K562 (cell line): ENCODE data around the gene KCNJ9. TPM values are rescaled to one million over a fixed set of nuclear protein-coding genes. Genes with fewer than 3 reads are reported as not detected.
A peak's percentile ranks its signal among the peaks of the same experiment; 100 is the strongest.

ENCODE experiments used
- BCOR ChIP-seq: fragments of 450-650 bp; IDR thresholded peaks from 2 replicates; pipeline ENCODE4 v1.6.1; 2016
- CBFA2T3 ChIP-seq: fragments of 450-650 bp; IDR thresholded peaks from 2 replicates; pipeline ENCODE4 v1.6.1; 2017
- EZH2 ChIP-seq: IDR thresholded peaks from 2 replicates; pipeline ENCODE4 v1.6.1; 2012; ENCODE audit warnings: low read depth, mild to moderate bottlenecking, inconsistent platforms, low read length, borderline replicate concordance
- MCM3 ChIP-seq: fragments of 450-650 bp; IDR thresholded peaks from 2 replicates; pipeline ENCODE4 v1.6.1; 2016
- MEF2D ChIP-seq: conservative IDR thresholded peaks from 2 replicates; pipeline ENCODE4 v1.6.1; 2016; ENCODE audit warnings: low read depth, missing genetic modification characterization, missing compliant biosample characterization
- NCOA1 ChIP-seq: fragments of 450-650 bp; IDR thresholded peaks from 2 replicates; pipeline ENCODE4 v1.6.1; 2016; ENCODE audit warnings: low read depth
- NR3C1 ChIP-seq: sonication (generic); formaldehyde crosslinking; IDR thresholded peaks from 2 replicates; pipeline ENCODE4 v1.8.1; 2022; ENCODE audit warnings: missing genetic modification reagents
- POLR2AphosphoS5 ChIP-seq: IDR thresholded peaks from 2 replicates; pipeline ENCODE4 v1.6.1; 2011; ENCODE audit warnings: mild to moderate bottlenecking, low read depth, low read length, moderate library complexity; ENCODE audit not compliant: control insufficient read depth, insufficient read depth
- RAD51 ChIP-seq: fragments of 450-650 bp; IDR thresholded peaks from 2 replicates; pipeline ENCODE4 v1.7.1; 2016; ENCODE audit warnings: low read depth, mild to moderate bottlenecking, borderline replicate concordance
- TARDBP ChIP-seq: fragments of 450-650 bp; IDR thresholded peaks from 2 replicates; pipeline ENCODE4 v1.6.1; 2016
- TCF7L2 ChIP-seq: fragments of 150-350 bp; IDR thresholded peaks from 2 replicates; pipeline ENCODE4 v1.6.1; 2016; ENCODE audit warnings: low read depth, mild to moderate bottlenecking, low read length, moderate library complexity
- TEAD1 ChIP-seq, 2 experiments: fragments of 450-650 bp in 1 of 2; sonication (generic) in 1 of 2; formaldehyde crosslinking; IDR thresholded peaks; 2 replicates each; pipeline versions ENCODE4 v1.4.0 to v1.8.0; 2020 to 2022; ENCODE audit warnings: mild to moderate bottlenecking in 2 of 2, missing genetic modification reagents in 1 of 2
- ZNF3 ChIP-seq: fragments of 250-450 bp; sonication (Bioruptor Pico); IDR thresholded peaks from 2 replicates; pipeline ENCODE4 v1.5.0; 2021; ENCODE audit warnings: mild to moderate bottlenecking, moderate library complexity
- polyA plus RNA-seq, 8 experiments: library from polyadenylated mRNA; depleted of rRNA in 4 of 8; stranded (reverse) in 5 of 8; unstranded in 3 of 8; fragments of >200 nt; fragmentation: Nextera tagmentation in 2 of 8; fragmentation: Illumina TruSeq in 1 of 8; extraction: Ambion mirVana in 2 of 8; extraction: Trizol in 1 of 8; gene quantifications; 2 replicates each; pipeline versions ENCODE4 v1.2.1 to v1.2.3, GENCODE V29; 2011 to 2014; ENCODE audit warnings: inconsistent platforms in 1 of 8, missing spikeins in 1 of 8
- total RNA-seq, 7 experiments: library from RNA; depleted of rRNA in 6 of 7; stranded (reverse); fragments of >200 nt in 6 of 7; fragmentation: Illumina TruSeq in 2 of 7; extraction: Trizol in 2 of 7; gene quantifications; 2 replicates each; pipeline versions ENCODE4 v1.2.1 to v1.2.3, GENCODE V29; 2011 to 2021; ENCODE audit warnings: low replicate concordance in 1 of 7
- TF ChIP-seq, protein P1 (sequence below): fragments of 450-650 bp; formaldehyde crosslinking; IDR thresholded peaks from 2 replicates; pipeline ENCODE4 v1.4.0; 2020; ENCODE audit warnings: mild to moderate bottlenecking, mixed read lengths
- TF ChIP-seq, protein P2 (sequence below): fragments of 450-650 bp; IDR thresholded peaks from 2 replicates; pipeline ENCODE4 v1.7.1; 2018; ENCODE audit warnings: mild to moderate bottlenecking, low read depth; ENCODE audit not compliant: partially characterized antibody
- TF ChIP-seq, protein P3 (sequence below): IDR thresholded peaks from 3 replicates; pipeline ENCODE4 v1.6.1; 2011; ENCODE audit warnings: borderline replicate concordance, mild to moderate bottlenecking; ENCODE audit not compliant: insufficient read length, insufficient read depth
- TF ChIP-seq, protein P4 (sequence below): sonication (generic); formaldehyde crosslinking; IDR thresholded peaks from 2 replicates; pipeline ENCODE4 v1.8.0; 2022; ENCODE audit warnings: mild to moderate bottlenecking, missing genetic modification reagents, borderline replicate concordance
- TF ChIP-seq, protein P5 (sequence below): sonication (generic); formaldehyde crosslinking; IDR thresholded peaks from 2 replicates; pipeline ENCODE4 v1.8.1; 2022; ENCODE audit warnings: missing genetic modification reagents

KCNJ9 gene
- total and polyA plus RNA-seq, 9 of the 15 experiments (the other 6 are each of a cell fraction or from before 2014, with no cell fraction given): not detected

DNA sequence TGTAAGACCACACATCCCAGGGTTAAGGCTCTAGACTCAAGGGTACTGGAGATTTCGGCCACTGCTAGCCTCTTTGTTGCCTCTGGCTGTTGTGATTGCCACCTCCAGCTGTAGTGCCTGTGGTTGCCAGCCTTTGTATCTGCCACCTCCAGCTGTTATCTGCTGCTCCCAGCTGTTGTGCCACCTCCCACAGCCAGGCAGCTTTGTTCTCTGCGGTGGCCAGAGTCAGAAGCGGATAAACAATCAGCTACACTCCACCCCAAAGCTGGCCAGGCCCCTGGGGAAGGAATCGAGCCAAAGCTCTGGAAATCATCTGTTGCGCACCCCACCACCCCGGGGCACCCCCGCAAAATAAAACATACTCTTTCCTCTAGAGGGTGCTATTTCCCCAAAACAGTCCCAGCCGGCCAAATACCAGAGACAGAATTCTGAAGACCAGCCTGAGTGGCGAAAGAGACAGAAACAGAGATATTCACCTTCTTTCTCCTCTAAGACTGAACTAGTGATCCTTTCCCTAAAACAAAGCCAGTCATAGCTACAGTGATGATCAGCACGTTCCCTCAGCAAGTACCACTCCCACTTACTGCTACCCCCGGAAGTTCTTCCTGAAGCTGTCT lies 34.7 kb upstream of the KCNJ9 start (continued):
- TF ChIP-seq, protein P1, sequence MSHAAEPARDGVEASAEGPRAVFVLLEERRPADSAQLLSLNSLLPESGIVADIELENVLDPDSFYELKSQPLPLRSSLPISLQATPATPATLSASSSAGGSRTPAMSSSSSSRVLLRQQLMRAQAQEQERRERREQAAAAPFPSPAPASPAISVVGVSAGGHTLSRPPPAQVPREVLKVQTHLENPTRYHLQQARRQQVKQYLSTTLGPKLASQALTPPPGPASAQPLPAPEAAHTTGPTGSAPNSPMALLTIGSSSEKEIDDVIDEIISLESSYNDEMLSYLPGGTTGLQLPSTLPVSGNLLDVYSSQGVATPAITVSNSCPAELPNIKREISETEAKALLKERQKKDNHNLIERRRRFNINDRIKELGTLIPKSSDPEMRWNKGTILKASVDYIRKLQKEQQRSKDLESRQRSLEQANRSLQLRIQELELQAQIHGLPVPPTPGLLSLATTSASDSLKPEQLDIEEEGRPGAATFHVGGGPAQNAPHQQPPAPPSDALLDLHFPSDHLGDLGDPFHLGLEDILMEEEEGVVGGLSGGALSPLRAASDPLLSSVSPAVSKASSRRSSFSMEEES (CRISPR knock-in tag): no peak
- TF ChIP-seq MEF2D (tag): peak; percentile 71
- no peak for TF ChIP-seq ZNF3 (CRISPR knock-in tag)
- TF ChIP-seq, protein P2, sequence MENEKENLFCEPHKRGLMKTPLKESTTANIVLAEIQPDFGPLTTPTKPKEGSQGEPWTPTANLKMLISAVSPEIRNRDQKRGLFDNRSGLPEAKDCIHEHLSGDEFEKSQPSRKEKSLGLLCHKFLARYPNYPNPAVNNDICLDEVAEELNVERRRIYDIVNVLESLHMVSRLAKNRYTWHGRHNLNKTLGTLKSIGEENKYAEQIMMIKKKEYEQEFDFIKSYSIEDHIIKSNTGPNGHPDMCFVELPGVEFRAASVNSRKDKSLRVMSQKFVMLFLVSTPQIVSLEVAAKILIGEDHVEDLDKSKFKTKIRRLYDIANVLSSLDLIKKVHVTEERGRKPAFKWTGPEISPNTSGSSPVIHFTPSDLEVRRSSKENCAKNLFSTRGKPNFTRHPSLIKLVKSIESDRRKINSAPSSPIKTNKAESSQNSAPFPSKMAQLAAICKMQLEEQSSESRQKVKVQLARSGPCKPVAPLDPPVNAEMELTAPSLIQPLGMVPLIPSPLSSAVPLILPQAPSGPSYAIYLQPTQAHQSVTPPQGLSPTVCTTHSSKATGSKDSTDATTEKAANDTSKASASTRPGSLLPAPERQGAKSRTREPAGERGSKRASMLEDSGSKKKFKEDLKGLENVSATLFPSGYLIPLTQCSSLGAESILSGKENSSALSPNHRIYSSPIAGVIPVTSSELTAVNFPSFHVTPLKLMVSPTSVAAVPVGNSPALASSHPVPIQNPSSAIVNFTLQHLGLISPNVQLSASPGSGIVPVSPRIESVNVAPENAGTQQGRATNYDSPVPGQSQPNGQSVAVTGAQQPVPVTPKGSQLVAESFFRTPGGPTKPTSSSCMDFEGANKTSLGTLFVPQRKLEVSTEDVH: no peak
- no peak for TF ChIP-seq NR3C1 (CRISPR knock-in tag)
- TF ChIP-seq, protein P3, sequence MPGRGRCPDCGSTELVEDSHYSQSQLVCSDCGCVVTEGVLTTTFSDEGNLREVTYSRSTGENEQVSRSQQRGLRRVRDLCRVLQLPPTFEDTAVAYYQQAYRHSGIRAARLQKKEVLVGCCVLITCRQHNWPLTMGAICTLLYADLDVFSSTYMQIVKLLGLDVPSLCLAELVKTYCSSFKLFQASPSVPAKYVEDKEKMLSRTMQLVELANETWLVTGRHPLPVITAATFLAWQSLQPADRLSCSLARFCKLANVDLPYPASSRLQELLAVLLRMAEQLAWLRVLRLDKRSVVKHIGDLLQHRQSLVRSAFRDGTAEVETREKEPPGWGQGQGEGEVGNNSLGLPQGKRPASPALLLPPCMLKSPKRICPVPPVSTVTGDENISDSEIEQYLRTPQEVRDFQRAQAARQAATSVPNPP: no peak
- TF ChIP-seq BCOR: peak; percentile 89
- TF ChIP-seq, protein P4, sequence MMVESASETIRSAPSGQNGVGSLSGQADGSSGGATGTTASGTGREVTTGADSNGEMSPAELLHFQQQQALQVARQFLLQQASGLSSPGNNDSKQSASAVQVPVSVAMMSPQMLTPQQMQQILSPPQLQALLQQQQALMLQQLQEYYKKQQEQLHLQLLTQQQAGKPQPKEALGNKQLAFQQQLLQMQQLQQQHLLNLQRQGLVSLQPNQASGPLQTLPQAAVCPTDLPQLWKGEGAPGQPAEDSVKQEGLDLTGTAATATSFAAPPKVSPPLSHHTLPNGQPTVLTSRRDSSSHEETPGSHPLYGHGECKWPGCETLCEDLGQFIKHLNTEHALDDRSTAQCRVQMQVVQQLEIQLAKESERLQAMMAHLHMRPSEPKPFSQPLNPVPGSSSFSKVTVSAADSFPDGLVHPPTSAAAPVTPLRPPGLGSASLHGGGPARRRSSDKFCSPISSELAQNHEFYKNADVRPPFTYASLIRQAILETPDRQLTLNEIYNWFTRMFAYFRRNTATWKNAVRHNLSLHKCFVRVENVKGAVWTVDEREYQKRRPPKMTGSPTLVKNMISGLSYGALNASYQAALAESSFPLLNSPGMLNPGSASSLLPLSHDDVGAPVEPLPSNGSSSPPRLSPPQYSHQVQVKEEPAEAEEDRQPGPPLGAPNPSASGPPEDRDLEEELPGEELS (CRISPR knock-in tag): peak; percentile 67; the same call in 1 of the 2 replicates
- TF ChIP-seq CBFA2T3: peak; percentile 99
- TF ChIP-seq, protein P5, sequence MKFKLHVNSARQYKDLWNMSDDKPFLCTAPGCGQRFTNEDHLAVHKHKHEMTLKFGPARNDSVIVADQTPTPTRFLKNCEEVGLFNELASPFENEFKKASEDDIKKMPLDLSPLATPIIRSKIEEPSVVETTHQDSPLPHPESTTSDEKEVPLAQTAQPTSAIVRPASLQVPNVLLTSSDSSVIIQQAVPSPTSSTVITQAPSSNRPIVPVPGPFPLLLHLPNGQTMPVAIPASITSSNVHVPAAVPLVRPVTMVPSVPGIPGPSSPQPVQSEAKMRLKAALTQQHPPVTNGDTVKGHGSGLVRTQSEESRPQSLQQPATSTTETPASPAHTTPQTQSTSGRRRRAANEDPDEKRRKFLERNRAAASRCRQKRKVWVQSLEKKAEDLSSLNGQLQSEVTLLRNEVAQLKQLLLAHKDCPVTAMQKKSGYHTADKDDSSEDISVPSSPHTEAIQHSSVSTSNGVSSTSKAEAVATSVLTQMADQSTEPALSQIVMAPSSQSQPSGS (CRISPR knock-in tag): no peak
- no peak for TF ChIP-seq TCF7L2
- TF ChIP-seq POLR2AphosphoS5: peak; percentile 99
- TF ChIP-seq NCOA1: peak; percentile 78
- TF ChIP-seq RAD51: no peak
- no peak; the same call in 1 of the 2 replicates for TF ChIP-seq EZH2
- peak in 1 of 2 experiments; percentile 74; a peak in 3 of 4 replicates for TF ChIP-seq TEAD1 (CRISPR knock-in tag; IDR thresholded peaks at IDR 0.05)
- no peak for TF ChIP-seq MCM3
- peak; percentile 91 for TF ChIP-seq TARDBP
